DND-41 (cell line): ENCODE measurements around the gene YBX3.

Experiments
- CTCF ChIP-seq: IDR thresholded peaks from 2 replicates; pipeline ENCODE4 v1.5.1; 2012; ENCODE audit warnings: borderline replicate concordance, low read length, moderate library complexity, mild to moderate bottlenecking; ENCODE audit not compliant: poor library complexity, severe bottlenecking; ENCODE audit errors: extremely low read depth
- EZH2 ChIP-seq: IDR thresholded peaks from 3 replicates; pipeline ENCODE4 v1.6.1; 2012; ENCODE audit warnings: borderline replicate concordance, low read depth, mild to moderate bottlenecking, moderate library complexity, low read length, inconsistent platforms; ENCODE audit not compliant: severe bottlenecking

- TF ChIP-seq CTCF (no peak), EZH2 (no peak)
These were observed 8.9 kb upstream of the YBX3 start for GRCh38 chr12:10732066-10732465.
